Mammary epithelial cell (primary cell): Measurements from ENCODE around the gene FUT7.

Source experiments
- EZH2 ChIP-seq: IDR thresholded peaks from 2 replicates; pipeline ENCODE4 v1.6.1; 2012; ENCODE audit warnings: low read length, inconsistent platforms, borderline replicate concordance
- TF ChIP-seq, protein P1 (sequence below), 2 donors: IDR thresholded peaks in 1 of 2; conservative IDR thresholded peaks in 1 of 2; 2 replicates each; pipeline ENCODE4 v1.5.1; 2011 to 2012; ENCODE audit warnings: inconsistent platforms in 2 of 2, low read length in 2 of 2, mild to moderate bottlenecking in 2 of 2, control low read depth in 1 of 2, low read depth in 1 of 2; ENCODE audit not compliant: insufficient read depth in 1 of 2; ENCODE audit errors: extremely low read depth in 1 of 2

DNA sequence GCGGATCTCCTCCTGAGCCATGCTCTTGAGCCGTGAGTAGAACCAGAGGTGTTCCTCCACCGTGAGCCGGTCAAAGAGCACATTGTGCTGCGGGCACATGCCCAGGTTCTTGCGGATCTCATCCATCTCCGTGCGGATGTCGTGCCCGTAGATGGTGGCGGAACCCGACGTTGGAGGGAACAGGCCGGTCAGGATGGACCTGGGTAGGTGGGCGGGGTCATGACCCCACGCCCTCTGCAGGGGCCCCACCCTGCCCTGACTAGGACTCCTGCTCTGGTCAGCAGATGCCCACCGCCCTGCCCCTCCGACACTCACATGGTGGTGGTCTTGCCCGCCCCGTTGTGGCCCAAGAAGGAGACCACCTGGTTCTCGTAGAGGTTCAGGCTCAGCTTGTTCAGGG, 15.9 kb downstream of the FUT7 start:
- no peak for TF ChIP-seq EZH2
- TF ChIP-seq, protein P1, sequence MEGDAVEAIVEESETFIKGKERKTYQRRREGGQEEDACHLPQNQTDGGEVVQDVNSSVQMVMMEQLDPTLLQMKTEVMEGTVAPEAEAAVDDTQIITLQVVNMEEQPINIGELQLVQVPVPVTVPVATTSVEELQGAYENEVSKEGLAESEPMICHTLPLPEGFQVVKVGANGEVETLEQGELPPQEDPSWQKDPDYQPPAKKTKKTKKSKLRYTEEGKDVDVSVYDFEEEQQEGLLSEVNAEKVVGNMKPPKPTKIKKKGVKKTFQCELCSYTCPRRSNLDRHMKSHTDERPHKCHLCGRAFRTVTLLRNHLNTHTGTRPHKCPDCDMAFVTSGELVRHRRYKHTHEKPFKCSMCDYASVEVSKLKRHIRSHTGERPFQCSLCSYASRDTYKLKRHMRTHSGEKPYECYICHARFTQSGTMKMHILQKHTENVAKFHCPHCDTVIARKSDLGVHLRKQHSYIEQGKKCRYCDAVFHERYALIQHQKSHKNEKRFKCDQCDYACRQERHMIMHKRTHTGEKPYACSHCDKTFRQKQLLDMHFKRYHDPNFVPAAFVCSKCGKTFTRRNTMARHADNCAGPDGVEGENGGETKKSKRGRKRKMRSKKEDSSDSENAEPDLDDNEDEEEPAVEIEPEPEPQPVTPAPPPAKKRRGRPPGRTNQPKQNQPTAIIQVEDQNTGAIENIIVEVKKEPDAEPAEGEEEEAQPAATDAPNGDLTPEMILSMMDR (conservative IDR thresholded peaks at IDR 0.05 in 1 of 2, IDR thresholded peaks at IDR 0.05 in 1 of 2; ENCODE audit: extremely low read depth in 1 of 2, insufficient read depth in 1 of 2, low read depth in 1 of 2, low read length in 2 of 2) = no peak
